HG03460 (cell line): ENCODE results near the gene DDX25.

Experiments
- ATAC-seq: cut with Tn5 transposase; IDR thresholded peaks from one replicate; pipeline ENCODE4 v1.9.1; 2021; ENCODE audit not compliant: unreplicated experiment

DDX25 gene

DNA sequence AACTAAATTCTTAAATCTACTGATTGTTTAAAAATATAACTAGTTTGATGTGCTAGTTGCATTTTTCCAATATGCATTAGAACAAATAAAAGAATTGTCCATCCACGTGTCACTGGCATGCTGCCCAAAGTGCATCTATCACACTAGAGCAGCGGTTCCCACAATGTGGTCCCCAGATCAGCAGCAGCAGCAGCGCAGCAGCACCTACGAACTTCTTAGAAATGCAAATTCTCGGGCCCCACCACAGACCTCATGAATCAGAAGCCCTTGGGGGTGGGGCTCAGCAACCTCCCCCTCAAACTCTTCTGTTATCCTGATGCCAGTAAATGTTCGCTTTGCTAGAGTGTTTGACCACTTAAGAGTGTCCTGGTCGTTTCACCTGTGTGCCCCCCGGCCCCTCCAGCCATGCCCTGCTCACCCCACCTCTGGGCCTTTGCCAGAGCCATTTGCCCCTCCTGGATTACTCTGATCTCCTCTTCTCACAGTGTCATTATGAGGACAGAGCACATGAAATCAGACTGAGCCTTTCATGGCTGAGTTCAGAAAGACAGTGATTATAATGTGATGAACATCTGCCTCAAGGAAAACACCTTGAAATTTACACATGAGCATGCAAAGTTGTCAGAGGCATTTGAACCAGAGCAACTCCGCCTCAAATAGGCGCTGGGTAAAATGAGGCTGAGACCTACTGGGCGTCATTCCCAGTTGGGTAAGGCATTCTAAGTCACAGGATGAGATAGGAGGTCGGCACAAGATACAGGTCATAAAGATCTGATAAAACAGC lies 28.9 kb downstream of the DDX25 start:
- ATAC-seq: no peak

DNA sequence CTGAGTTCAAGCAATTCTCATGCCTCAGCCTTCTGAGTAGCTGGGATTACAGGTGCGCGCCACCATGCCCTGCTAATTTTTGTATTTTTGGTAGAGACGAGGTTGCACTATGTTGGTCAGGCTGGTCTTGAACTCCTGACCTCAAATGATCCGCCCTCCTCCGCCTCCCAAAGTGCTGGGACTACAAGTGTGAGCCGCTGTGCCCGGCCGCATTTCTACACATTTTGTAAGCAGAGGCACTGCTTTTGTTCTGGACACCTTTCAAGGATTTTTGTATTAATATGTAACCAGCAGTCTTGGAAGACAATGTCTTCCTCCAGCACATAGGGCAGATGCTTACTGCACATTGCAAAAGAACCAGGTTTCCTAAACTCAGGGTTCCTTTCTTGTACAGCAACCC lies 30.2 kb downstream of the DDX25 start:
- no peak for ATAC-seq

DNA sequence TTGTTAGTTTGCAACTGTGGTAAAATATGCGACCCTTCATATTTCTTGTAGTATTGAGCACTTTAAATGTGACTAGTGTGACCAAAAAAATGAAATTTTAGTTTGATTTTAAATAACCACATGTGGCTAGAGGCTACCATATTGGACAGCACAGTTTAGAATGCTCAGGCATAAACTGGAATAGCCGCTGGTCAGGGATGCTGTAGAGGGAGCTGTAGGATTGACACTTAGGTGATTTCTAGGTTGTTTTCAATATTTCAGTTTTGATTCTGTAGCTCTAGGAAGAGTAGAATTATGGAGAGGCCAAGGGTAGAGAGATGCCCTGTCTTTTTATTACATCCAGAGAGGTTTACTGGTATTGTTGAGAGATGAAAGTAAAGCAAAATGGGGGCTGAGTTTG lies 30.7 kb downstream of the DDX25 start:
- no peak for ATAC-seq

- no peak for ATAC-seq
Observed at GRCh38 chr11:125935618-125936199, 31.4 kb downstream of the DDX25 start.

GRCh38 chr11:125938418-125938817 lies 34.1 kb downstream of the DDX25 start:
- no peak for ATAC-seq

DNA sequence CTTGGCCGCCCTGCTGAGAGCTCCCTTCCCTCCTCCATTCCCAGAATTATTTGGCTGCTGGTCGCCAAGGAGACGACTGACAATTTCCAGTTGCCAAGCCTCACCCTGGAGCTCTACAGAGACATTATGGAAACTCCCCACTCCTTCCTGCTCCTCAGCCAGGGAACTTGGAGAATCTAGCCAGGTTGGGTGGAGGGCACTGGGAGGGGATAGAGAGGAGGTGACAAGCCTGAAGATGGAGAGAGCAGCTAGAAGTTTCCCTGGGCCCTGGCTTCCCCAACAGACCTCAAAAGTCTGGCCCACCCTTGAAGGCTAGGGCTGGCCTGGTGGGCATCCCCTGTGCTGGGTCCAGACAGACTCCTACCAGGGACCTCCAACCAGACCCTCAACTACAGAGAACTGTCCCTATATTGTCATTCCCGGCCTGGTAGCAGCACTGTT lies 34.8 kb downstream of the DDX25 start:
- ATAC-seq: no peak

DNA sequence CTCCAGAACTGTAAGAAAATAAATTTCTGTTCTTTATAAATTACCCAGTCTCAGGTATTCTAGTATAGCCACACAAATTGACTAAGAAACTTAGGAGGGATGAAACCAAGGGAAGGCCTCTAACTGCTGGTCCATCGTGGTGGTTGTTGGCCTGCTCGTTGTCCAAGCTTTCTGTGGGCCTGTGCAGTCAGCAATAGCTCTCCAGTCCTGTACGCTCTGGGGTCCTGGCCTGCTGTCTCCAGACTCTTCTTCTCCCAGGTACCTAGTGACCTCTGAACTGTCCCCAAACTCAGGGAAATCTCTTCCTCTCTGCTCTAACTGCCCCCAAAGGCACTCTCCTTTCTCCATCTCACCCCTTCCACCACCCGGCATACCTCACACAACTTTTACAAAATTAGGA lies 35.8 kb downstream of the DDX25 start:
- ATAC-seq: no peak

DNA sequence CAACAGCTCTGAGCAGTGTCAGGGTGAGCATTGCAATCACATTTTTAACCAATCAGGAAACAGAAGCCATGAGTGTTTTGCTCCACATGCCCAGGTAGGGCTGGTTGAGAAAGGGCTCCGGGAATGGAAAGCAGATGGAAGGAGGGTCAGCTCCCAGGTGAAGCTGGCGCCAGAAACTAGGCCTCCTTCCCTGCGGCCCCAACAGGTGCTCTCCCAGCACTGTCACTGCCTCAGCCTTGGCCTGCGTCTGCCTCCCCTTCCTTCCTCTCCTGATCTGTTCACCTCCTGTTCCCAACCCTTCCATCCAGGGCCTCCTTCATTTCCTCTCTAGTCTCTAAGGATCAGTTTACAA lies 36.9 kb downstream of the DDX25 start:
- ATAC-seq: no peak

DNA sequence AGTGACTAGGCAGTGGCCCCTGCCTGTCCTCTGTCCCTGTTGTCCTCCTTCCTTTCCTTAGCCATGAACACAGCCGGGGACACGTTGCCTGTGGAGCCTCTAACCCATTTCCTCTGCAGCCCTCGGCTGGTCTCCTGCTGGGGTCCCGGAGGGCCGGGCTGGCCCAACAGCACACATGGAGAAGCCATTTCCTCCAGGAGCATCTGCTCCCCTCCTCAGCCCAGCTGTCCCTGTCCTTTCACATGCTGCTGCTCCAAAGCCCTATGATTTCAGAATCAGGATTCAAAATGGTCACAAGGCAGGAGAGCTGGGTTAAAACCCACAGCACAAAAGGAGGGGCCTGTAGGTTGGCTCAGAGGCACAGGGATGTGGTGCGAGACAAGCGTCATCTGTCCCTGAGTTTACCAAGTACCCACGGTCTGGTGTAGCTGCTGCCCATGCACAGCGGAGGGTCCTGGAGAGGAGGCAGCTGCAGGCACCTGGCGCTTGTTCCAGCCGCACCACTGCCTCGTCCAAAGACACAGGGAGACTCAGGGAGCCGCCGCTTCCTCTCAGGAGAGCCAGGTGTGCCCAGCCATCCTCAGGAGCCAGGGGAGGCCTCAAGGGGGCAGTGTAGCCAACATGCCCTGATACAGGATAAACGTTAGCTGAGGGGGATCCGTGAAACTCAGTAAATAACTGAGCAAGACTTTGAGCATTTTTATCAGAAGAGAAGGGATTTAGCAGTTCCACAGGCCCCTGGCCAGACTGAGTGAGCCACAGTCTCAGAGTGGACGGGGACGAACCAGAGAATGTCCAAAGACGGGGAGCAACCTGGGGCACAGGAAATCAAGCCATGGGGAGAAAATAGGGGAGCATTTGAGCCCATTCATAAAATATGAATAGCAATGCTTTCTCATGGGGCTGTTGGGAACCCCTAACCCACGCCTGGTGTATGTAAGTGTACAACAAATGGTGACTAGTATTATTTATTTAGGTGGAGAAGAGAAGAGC lies 37.6 kb downstream of the DDX25 start:
- no peak for ATAC-seq

DNA sequence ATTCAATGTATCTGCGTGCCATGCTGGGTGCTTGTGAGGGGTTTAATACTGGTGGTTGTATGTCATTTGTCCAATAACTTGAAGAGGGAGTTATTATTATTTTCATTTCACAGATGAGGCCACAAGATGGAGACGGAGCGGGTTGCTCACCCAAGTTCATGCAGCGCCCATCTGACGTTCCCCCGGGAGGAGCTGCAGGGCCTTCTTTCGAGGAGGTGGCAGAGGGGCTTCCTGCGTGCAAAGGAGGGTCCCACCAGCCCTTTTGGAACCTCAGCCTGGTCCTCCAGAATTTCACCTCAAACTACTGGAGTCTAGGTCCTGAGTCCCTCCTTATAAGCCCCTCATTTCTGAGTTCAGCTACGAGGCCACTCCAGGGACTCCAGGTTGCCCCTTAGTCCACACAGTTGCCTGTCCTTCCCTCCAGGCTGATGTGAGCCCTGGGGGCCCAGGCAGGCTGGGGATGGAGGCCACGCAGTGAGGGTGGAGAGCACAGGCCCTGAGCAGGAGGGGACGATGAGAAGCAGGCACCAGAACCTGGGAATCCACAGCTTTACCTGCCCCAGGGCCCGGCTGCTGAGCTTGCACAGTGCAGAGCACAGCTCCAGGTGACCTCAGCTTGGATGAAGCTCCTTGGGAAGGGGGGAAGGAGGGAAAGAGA lies 38.6 kb downstream of the DDX25 start:
- ATAC-seq: no peak

- ATAC-seq: no peak
Observed at GRCh38 chr11:125943661-125944349, 39.5 kb downstream of the DDX25 start.

DNA sequence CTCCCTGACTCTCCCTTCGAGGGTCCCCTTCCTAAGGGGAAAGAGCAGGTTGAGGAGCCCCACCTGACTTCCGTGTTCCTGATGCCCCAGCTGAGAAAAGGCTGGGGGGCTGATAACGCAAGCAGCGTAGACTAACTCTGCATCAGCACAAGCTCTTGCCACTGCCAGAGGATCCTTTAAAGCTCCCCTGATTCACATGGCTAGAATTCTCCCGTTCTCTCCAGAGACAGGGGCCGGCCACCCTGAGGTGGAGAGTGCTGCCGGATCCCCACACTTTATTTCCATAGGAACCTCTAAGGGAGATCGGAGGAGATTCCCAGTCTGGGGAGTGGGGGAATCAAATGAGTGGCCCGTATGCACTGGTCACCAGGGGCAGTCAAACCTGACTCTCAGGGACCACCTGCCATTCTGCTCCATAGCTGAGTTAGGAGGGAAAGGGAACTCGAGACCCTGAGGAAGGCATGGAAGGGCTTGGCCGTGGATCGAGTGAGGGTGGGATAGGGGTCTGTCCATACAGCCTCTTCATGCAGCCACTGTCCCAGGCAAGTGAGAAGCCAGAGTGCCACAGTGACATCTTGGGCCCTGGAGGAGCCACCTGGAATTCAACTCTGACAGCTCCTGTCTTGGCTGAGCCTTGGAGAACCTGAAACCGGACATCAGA lies 40.2 kb downstream of the DDX25 start:
- no peak for ATAC-seq

- ATAC-seq: no peak
Observed at GRCh38 chr11:125945011-125945796, 40.9 kb downstream of the DDX25 start.

GRCh38 chr11:125945797-125946520 lies 41.7 kb downstream of the DDX25 start, which contains the start of gene VSIG10L2:
VSIG10L2 (plus strand) TSS chr11:125946044; CDS start chr11:125946056, 12 bp downstream.
- ATAC-seq: no peak

DNA sequence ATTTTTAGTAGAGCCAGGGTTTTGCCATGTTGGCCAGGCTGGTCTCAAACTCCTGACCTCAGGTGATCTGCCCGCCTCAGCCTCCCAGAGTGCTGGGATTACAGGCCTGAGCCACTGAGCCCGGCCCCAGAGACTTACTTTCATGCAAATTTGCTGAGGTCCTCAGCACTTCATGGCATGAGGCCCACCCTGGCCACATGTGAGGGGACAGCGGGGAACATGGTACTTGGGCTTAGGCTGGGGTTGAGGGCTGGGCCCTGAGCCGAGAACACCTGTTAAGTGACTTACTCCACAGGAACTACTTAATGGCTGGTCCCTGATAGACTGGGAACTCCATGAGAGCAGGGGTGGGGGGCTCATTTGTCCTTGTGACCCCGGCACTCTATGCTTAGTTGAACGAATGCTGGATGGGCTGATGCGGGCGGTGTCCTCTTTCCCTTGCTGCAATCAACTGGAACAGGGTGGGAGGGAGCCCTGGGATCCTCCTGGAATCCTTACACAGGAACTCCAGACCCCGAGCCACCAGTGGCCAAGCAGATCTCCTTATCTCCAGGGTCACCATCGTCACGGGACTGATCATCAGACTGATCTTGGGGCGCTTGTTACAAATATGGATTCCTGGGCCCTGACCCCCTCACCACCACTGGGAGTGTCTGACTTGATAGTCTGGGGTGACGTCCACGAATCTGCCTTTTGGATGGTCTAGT lies 42.6 kb downstream of the DDX25 start:
- ATAC-seq: no peak

DNA sequence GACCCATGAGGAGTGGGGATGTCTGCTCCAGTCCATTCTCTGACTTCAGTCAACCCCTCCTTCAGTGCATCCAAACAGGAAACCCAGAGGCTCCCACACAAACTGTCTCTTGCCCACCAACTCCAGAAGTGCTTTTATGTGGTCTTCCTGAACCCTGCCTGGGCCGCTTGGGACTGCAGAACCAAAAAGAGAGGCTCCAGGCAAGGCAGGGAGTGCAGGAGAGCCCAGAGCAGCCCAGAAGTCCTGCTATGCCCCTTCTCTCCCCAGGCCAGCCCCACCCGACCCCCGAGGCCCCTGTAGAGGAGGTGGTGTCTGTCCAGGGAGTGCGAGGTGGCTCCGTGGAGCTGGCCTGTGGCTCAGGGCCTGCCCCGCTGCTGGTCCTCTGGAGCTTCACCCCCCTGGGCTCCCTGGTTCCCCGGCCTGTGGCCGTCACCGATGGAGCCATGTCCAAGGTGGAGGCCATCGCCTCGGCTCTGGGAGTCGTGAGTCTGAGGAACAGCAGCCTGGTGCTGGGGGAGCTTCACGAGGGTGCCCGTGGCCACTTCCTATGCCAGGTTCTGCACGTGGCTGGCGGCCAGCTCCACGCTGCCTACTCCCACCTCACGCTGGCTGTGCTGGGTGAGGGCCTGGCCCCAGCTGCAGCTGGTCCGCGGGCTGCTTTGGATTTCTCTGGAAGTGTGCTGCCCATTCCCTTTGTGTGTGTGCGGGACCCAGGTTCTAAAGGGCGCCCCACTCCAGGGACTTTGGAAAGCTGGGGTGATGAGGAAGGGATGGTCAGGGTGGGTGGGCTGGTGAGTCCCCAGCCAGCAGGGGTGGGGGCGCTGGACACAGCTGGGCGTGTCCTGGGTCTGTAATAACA lies 43.3 kb downstream of the DDX25 start:
- ATAC-seq: no peak
